Body of pancreas (tissue), 4 donors: ENCODE results near the gene STYX.

ENCODE experiments used
- POLR2A ChIP-seq, 3 donors: fragments of 450-650 bp; IDR thresholded peaks; one replicate each; pipeline ENCODE4 v1.6.1; 2016; ENCODE audit warnings: antibody characterized with exemption in 3 of 3, mild to moderate bottlenecking in 2 of 3
- TF ChIP-seq, protein P1 (sequence below), 7 experiments: fragments of 450-650 bp in 4 of 7; fragments of 200-600 bp in 3 of 7; sonication (generic) in 3 of 7; IDR thresholded peaks; one replicate each; pipeline ENCODE4 v1.5.1; 2016 to 2019; ENCODE audit warnings: antibody characterized with exemption in 7 of 7

DNA sequence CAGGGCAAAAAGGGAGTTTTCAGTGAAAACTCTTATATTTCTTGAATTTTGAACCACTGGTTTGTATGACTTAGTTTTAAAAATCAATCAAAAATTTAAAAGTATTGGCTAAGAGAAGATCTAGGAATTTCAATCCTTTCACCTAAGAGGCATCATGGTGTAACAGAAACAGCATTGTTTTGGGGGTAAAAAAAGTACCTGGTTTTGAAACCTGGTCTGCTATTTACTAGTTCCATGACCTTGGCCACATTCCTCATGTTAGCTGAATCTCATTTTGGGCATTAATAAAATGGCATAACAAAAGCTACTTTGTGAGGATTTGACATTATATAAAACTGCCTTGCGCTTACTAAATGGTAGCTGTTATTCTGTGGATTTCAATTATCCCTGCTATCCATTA lies 78.1 kb downstream of the STYX start:
- TF ChIP-seq POLR2A (IDR thresholded peaks at IDR 0.05) = no peak
- TF ChIP-seq, protein P1, sequence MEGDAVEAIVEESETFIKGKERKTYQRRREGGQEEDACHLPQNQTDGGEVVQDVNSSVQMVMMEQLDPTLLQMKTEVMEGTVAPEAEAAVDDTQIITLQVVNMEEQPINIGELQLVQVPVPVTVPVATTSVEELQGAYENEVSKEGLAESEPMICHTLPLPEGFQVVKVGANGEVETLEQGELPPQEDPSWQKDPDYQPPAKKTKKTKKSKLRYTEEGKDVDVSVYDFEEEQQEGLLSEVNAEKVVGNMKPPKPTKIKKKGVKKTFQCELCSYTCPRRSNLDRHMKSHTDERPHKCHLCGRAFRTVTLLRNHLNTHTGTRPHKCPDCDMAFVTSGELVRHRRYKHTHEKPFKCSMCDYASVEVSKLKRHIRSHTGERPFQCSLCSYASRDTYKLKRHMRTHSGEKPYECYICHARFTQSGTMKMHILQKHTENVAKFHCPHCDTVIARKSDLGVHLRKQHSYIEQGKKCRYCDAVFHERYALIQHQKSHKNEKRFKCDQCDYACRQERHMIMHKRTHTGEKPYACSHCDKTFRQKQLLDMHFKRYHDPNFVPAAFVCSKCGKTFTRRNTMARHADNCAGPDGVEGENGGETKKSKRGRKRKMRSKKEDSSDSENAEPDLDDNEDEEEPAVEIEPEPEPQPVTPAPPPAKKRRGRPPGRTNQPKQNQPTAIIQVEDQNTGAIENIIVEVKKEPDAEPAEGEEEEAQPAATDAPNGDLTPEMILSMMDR (IDR thresholded peaks at IDR 0.05) = no peak
